AG10803 (cell line): Measurements from ENCODE around the gene ANTXR1.

Experiments
- DNase-seq: peaks from one replicate; pipeline ENCODE4 v3.0.0; 2010; ENCODE audit warnings: low read depth
- H3K4me3 ChIP-seq: 2 replicates; pipeline ENCODE4 v1.5.1; 2011; ENCODE audit warnings: mild to moderate bottlenecking, low read length, control low read depth
- CTCF ChIP-seq: conservative IDR thresholded peaks from 2 replicates; pipeline ENCODE4 v1.5.1; 2011; ENCODE audit warnings: mild to moderate bottlenecking, low read length, control low read depth, inconsistent platforms

Gene ANTXR1

GRCh38 chr2:69021727-69022126 is 8.7 kb downstream of the ANTXR1 start:
- no peak overlapping the region for H3K4me3 ChIP-seq
- no peak for TF ChIP-seq CTCF
- DNase-seq: no peak

- no peak for DNase-seq
- no peak overlapping the region for H3K4me3 ChIP-seq
- no peak for TF ChIP-seq CTCF
Measured at GRCh38 chr2:69022548-69022947, 9.6 kb downstream of the ANTXR1 start.

DNA sequence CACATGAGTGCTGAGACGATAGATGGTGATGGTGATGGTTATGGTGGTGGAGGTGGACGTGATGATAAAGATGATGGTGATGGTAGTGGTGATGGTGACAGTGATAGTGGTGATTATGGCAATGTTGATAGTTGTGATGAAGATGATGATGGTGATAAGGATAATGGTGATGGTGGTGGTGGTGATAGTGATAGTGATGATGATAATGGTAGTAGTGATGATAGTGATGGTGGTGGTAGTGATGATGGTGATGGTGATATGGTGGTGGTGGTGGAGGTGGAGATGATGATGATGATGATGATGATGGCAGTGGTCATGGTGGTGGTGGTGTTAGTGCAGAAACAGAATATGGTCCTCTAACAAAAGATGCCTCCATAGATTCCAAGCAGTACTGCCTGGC is 10.3 kb downstream of the ANTXR1 start:
- H3K4me3 ChIP-seq: no peak overlapping the region
- DNase-seq: no peak
- TF ChIP-seq CTCF: no peak

DNA sequence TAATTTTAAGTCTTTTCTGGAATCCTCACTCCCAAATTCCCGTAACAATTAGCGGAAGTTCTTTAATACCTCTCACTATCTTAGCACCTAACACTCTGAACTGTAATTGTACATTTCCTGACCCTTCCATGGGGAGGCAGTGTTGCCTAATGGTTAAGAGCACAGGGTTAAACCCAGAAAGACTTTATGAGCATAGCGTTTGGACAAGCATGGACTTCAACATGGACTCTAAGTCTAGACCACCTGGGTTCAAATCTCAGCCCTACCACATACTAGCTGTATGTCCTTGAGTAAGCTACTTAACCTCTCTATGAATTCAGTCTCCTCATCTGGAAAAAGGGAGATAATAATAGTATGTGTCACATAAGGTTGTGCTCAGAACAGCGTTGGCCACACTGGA is 13.0 kb downstream of the ANTXR1 start:
- DNase-seq: no peak
- peak; percentile 54 for TF ChIP-seq CTCF
- H3K4me3 ChIP-seq: no peak overlapping the region

- no peak for TF ChIP-seq CTCF
- no peak for DNase-seq
- H3K4me3 ChIP-seq: no peak overlapping the region
Measured at GRCh38 chr2:69026691-69027459, 13.9 kb downstream of the ANTXR1 start.

GRCh38 chr2:69030800-69031428 is 17.9 kb downstream of the ANTXR1 start:
- no peak overlapping the region for H3K4me3 ChIP-seq
- no peak for TF ChIP-seq CTCF

DNA sequence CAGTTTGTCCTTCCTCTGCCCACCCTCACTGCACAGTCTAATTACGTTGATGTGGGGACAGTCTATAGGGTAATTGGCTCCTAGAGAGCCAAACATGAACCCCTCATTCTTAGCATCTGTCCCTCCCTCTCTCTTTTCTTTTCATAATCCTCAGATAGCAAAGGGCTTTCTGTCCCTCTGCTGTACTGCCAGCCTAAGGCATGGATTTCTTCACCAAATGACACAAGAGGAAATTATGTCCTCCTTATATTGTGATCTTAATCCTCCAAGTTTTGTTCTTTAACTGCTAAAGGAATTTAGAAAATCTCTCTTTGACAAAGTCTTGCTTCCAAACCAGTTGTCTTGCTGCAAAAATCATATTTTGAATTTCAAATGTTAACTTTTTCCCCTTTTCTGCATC is 18.5 kb downstream of the ANTXR1 start:
- TF ChIP-seq CTCF: no peak
- no peak for DNase-seq
- H3K4me3 ChIP-seq: no peak overlapping the region

More at GRCh38 chr2:69030800-69031428, 17.9 kb downstream of the ANTXR1 start:
- no peak for DNase-seq
